ENCODE measurements around the gene ADCY4. TPM values are rescaled to one million over a fixed set of nuclear protein-coding genes. Genes with fewer than 3 reads are reported as not detected.
A peak's percentile ranks its signal among the peaks of the same experiment; 100 is the strongest.

ADCY4 gene
- polyA plus RNA-seq, 3 donors = 0.69 to 11.9 (median 0.70) TPM

DNA sequence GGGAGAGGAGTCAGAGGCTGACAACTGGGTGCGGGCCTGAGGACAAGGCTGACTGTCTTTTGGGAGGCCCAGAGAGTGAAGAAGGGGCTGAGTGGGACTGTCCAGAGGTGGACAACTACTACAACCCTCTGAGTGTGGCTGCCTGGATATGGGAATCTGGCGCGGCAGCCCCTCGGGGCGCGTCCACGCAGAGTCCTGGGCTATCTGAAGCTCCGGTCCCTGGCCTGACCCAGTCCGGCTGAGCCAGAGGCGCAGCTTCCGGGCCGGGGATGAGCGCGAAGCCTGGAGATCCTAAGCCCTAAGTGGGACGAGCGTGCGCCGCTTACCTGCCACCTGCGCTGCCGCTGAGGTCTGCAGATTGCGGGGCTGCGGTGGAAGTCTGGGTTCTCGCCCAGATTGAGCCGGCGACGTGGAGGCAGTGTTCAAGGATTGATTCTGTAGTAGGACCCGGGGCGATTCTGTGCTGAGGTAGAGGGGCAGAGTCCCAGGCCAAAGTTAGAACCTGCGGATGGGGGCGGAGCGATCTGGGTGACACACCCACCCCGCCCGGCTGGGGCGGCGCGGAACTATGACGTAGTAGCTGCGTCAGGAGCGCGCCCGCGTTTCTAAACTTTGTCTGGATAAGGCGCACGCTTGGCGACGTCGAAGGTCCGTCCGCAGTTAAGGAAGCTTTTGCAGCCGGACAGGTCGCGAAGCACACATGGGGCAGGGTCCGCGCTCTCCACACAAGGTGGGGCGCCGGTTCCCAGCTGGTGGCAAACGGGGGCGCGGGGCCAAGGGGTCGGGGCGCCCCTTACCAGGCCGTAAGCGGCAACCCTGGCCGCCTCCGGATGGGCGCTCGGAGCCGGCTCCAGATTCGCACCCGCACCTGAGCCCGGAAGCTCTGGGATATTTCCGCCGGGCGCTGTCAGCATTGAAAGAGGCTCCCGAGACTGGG lies 35.3 kb downstream of the ADCY4 start, which contains the start of the genes DHRS1 and NOP9:
Gene DHRS1 (minus strand): TSS at position 526 of the 937 bp plus-strand sequence. CDS start 674 bp downstream, outside the sequence.
Gene NOP9 (plus strand): TSS at position 596 of the 937 bp plus-strand sequence. CDS start 105 bp downstream, at position 701.
- H3K27ac ChIP-seq (ENCODE audit: low read depth in 1 of 2, low read length in 2 of 2) = peak within 1 kb of the TSS; percentile 78 to 94
- TF ChIP-seq, protein P1, sequence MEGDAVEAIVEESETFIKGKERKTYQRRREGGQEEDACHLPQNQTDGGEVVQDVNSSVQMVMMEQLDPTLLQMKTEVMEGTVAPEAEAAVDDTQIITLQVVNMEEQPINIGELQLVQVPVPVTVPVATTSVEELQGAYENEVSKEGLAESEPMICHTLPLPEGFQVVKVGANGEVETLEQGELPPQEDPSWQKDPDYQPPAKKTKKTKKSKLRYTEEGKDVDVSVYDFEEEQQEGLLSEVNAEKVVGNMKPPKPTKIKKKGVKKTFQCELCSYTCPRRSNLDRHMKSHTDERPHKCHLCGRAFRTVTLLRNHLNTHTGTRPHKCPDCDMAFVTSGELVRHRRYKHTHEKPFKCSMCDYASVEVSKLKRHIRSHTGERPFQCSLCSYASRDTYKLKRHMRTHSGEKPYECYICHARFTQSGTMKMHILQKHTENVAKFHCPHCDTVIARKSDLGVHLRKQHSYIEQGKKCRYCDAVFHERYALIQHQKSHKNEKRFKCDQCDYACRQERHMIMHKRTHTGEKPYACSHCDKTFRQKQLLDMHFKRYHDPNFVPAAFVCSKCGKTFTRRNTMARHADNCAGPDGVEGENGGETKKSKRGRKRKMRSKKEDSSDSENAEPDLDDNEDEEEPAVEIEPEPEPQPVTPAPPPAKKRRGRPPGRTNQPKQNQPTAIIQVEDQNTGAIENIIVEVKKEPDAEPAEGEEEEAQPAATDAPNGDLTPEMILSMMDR (IDR thresholded peaks at IDR 0.05) = no peak

GRCh38 chr14:24298892-24299254 lies 36.0 kb downstream of the ADCY4 start:
- H3K36me3 ChIP-seq (replicated peaks in 1 of 2; ENCODE audit: control insufficient read depth in 1 of 2, insufficient read depth in 2 of 2, low read length in 2 of 2) = peaks cover 36 to 53% of the 10 kb centered on the region in 2 donors
- Mint-ChIP-seq H3K4me1 (peaks cover 40% of the 10 kb centered on the region), H3K9me3 (peaks cover 0 to 2% (median 0%) of the 10 kb centered on the region in 7 donors), H3K27me3 (ENCODE audit: low read depth in 3 of 3) (peaks cover 0 to 1% (median 0%) of the 10 kb centered on the region in 3 donors), H3K36me3 (peaks cover 47 to 52% of the 10 kb centered on the region in 2 donors), H3K27ac (peak overlapping the region; percentile 88 to 95 (median 93)), H3K4me3 (peak overlapping the region; percentile 89)
- H3K79me2 ChIP-seq (ENCODE audit: insufficient read depth, low read length) = peaks cover 46% of the 10 kb centered on the region
- peak overlapping the region; percentile 78 to 94 for H3K27ac ChIP-seq (ENCODE audit: low read depth in 1 of 2, low read length in 2 of 2)
- peak overlapping the region; percentile 96 for H2AFZ ChIP-seq (ENCODE audit: insufficient read depth, low read depth, low read length, poor library complexity, severe bottlenecking)
- H3K9me3 ChIP-seq (replicated peaks in 1 of 2; ENCODE audit: control insufficient read depth in 1 of 2, insufficient read depth in 1 of 2, low read length in 2 of 2) = no peaks in the 10 kb centered on the region
- intact Hi-C loops (cut with micrococcal nuclease) = loop anchor here (5.0 to 10.0 kb wide), 2 partner anchors 57 to 184 kb away; partner anchors contain the start of genes DCAF11 (in 1 of the 2), NRL (in 1 of the 2) and TINF2 (in 1 of the 2)
- peak overlapping the region; percentile 89 for H3K4me2 ChIP-seq (replicated peaks; ENCODE audit: extremely low read depth, low read length, poor library complexity, severe bottlenecking)
- WGBS (ENCODE audit: insufficient coverage) = 51% methylated on average over 2 of the region's 7 CpGs
- peaks cover 34 to 46% of the 10 kb centered on the region in 2 donors for H3K4me1 ChIP-seq (ENCODE audit: control insufficient read depth in 1 of 2, insufficient read depth in 2 of 2, low read length in 2 of 2)
- H4K20me1 ChIP-seq (ENCODE audit: insufficient read depth, low read length) = no peaks in the 10 kb centered on the region
- H3K9ac ChIP-seq (ENCODE audit: insufficient read depth, low read length, poor library complexity, severe bottlenecking) = peak overlapping the region; percentile 86
- TF ChIP-seq, protein P1 (IDR thresholded peaks at IDR 0.05) = no peak
- peak; percentile 33 to 71 (median 49) for DNase-seq
- H3K4me3 ChIP-seq (replicated peaks in 1 of 3; ENCODE audit: low read depth in 2 of 3, low read length in 3 of 3) = peak overlapping the region; percentile 45 to 92 (median 78)
- H3K27me3 ChIP-seq (ENCODE audit: control insufficient read depth in 2 of 2, insufficient read depth in 2 of 2, low read length in 2 of 2) = no peaks in the 10 kb centered on the region

More for the DNA sequence above, 35.3 kb downstream of the ADCY4 start, which contains the start of the genes DHRS1 and NOP9:
- DNase-seq = peak; percentile 90 to 92 (median 91)
- peaks cover 48 to 53% of the 10 kb centered on the region in 2 donors for H3K36me3 Mint-ChIP-seq
- peaks cover 40% of the 10 kb centered on the region for H3K4me1 Mint-ChIP-seq
- Histone ChIP-seq H3K27me3 (ENCODE audit: control insufficient read depth in 2 of 2, insufficient read depth in 2 of 2, low read length in 2 of 2) (no peaks in the 10 kb centered on the region), H3K4me3 (replicated peaks in 1 of 3; ENCODE audit: low read depth in 2 of 3, low read length in 3 of 3) (peak within 1 kb of the TSS; percentile 45 to 92 (median 78)), H3K4me2 (replicated peaks; ENCODE audit: extremely low read depth, low read length, poor library complexity, severe bottlenecking) (peak within 1 kb of the TSS; percentile 89), H4K20me1 (ENCODE audit: insufficient read depth, low read length) (peaks cover 4% of the 10 kb centered on the region), H3K79me2 (ENCODE audit: insufficient read depth, low read length) (peaks cover 46% of the 10 kb centered on the region), H3K9me3 (replicated peaks in 1 of 2; ENCODE audit: control insufficient read depth in 1 of 2, insufficient read depth in 1 of 2, low read length in 2 of 2) (no peaks in the 10 kb centered on the region), H3K9ac (ENCODE audit: insufficient read depth, low read length, poor library complexity, severe bottlenecking) (peak within 1 kb of the TSS; percentile 86), H3K36me3 (replicated peaks in 1 of 2; ENCODE audit: control insufficient read depth in 1 of 2, insufficient read depth in 2 of 2, low read length in 2 of 2) (peaks cover 42 to 53% of the 10 kb centered on the region in 2 donors), H2AFZ (ENCODE audit: insufficient read depth, low read depth, low read length, poor library complexity, severe bottlenecking) (peak within 1 kb of the TSS; percentile 96), H3K4me1 (ENCODE audit: control insufficient read depth in 1 of 2, insufficient read depth in 2 of 2, low read length in 2 of 2) (peaks cover 34 to 46% of the 10 kb centered on the region in 2 donors)
- peak within 1 kb of the TSS; percentile 88 to 95 (median 93) for H3K27ac Mint-ChIP-seq
- peaks cover 0 to 2% (median 0%) of the 10 kb centered on the region in 7 donors for H3K9me3 Mint-ChIP-seq
- H3K4me3 Mint-ChIP-seq = peak within 1 kb of the TSS; percentile 89
- under 1% methylated on average over 75 of the region's 75 CpGs for WGBS (ENCODE audit: insufficient coverage)
- H3K27me3 Mint-ChIP-seq (ENCODE audit: low read depth in 3 of 3) = peaks cover 0 to 1% (median 0%) of the 10 kb centered on the region in 3 donors
- intact Hi-C loops (cut with micrococcal nuclease) = loop anchor here (5.0 to 10.0 kb wide), 3 partner anchors 57 to 185 kb away; partner anchors contain the start of genes CHMP4A (in 1 of the 2), DCAF11 (in 1 of the 2), MDP1 (in 1 of the 2) and NRL (in 1 of the 2)

Data from CD14-positive monocyte (primary cell).